H1 (cell line): ENCODE measurements around the gene OBSCN. TPM values are rescaled to one million over a fixed set of nuclear protein-coding genes. Genes with fewer than 3 reads are reported as not detected.

ENCODE experiments used
- CTCF ChIA-PET: fragments of 300-600 bp; sonication (Branson Sonifier 250); formaldehyde crosslinking; loops from one replicate; lab custom pipeline; 2021; ENCODE audit not compliant: partially characterized antibody; lab: Charles Lee
- POLR2A ChIA-PET: fragments of 300-600 bp; sonication (Branson Sonifier 250); formaldehyde crosslinking; loops from one replicate; lab custom pipeline; 2021; ENCODE audit warnings: inconsistent platforms; ENCODE audit not compliant: partially characterized antibody; lab: Charles Lee
- DNase-seq, 2 experiments: peaks; one replicate each; pipeline versions ENCODE4 v3.0.0 to v3.0.0-alpha.2; 2010 to 2022; ENCODE audit warnings: low spot score in 2 of 2, low read depth in 1 of 2, mixed read lengths in 1 of 2
- FAIRE-seq: peaks from 2 replicates; lab custom pipeline; 2011; peaks lifted over from hg19 to GRCh38; lab: Jason Lieb, UNC
- H2AFZ ChIP-seq: 2 replicates; pipeline ENCODE4 v1.8.1; 2012; ENCODE audit warnings: low read length, inconsistent platforms
- H2AK5ac ChIP-seq: 2 replicates; pipeline ENCODE4 v1.6.1; 2013; ENCODE audit warnings: low read depth, low read length
- H2BK120ac ChIP-seq: replicated peaks from 2 replicates; pipeline ENCODE3; 2013; ENCODE audit warnings: low read depth, low read length, inconsistent platforms
- H2BK12ac ChIP-seq: 2 replicates; pipeline ENCODE4 v1.6.1; 2013; ENCODE audit warnings: low read depth, low read length
- H2BK15ac ChIP-seq: 2 replicates; pipeline ENCODE4 v1.6.1; 2013; ENCODE audit warnings: low read length
- H2BK20ac ChIP-seq: 2 replicates; pipeline ENCODE4 v1.6.1; 2013; ENCODE audit warnings: low read length
- H2BK5ac ChIP-seq: 2 replicates; pipeline ENCODE4 v1.6.1; 2013; ENCODE audit warnings: low read depth, low read length
- H3K14ac ChIP-seq: 2 replicates; pipeline ENCODE4 v1.6.1; 2013; ENCODE audit warnings: inconsistent platforms; ENCODE audit not compliant: insufficient read length
- H3K18ac ChIP-seq: 2 replicates; pipeline ENCODE4 v1.6.1; 2013; ENCODE audit warnings: low read length; ENCODE audit errors: extremely low read depth
- H3K23ac ChIP-seq: 2 replicates; pipeline ENCODE4 v1.6.1; 2013; ENCODE audit warnings: inconsistent platforms; ENCODE audit not compliant: insufficient read length
- H3K23me2 ChIP-seq: 2 replicates; pipeline ENCODE4 v1.6.1; 2013; ENCODE audit warnings: low read depth, low read length
- H3K27ac ChIP-seq: 2 replicates; pipeline ENCODE4 v1.6.1; 2011; ENCODE audit warnings: low read depth, low read length, inconsistent platforms
- H3K27me3 ChIP-seq, 4 experiments: replicated peaks in 1 of 4; 1 replicate in 1 of 4; 2 replicates in 3 of 4; pipeline versions ENCODE4 v1.6.1 to v1.8.1; 2011 to 2013; ENCODE audit warnings: low read length in 3 of 4, mild to moderate bottlenecking in 3 of 4, inconsistent platforms in 2 of 4, mixed read lengths in 2 of 4, moderate library complexity in 1 of 4; ENCODE audit not compliant: control insufficient read depth in 3 of 4, insufficient read depth in 3 of 4; ENCODE audit errors: extremely low read depth in 1 of 4
- H3K36me3 ChIP-seq, 4 experiments: 2 replicates each; pipeline versions ENCODE4 v1.6.1 to v1.8.1; 2011 to 2013; ENCODE audit warnings: mild to moderate bottlenecking in 4 of 4, low read length in 3 of 4, moderate library complexity in 2 of 4, control low read depth in 1 of 4, inconsistent platforms in 1 of 4; ENCODE audit not compliant: insufficient read depth in 4 of 4, control insufficient read depth in 2 of 4
- H3K4ac ChIP-seq: replicated peaks from 2 replicates; pipeline ENCODE3; 2013; ENCODE audit warnings: low read length, low read depth, mixed read lengths, inconsistent platforms; ENCODE audit not compliant: insufficient read length
- H3K4me1 ChIP-seq, 4 experiments: replicated peaks in 1 of 4; 1 replicate in 1 of 4; 2 replicates in 3 of 4; pipeline versions ENCODE4 v1.6.1 to v1.8.1; 2011 to 2013; ENCODE audit warnings: low read length in 3 of 4, inconsistent platforms in 2 of 4, mixed read lengths in 1 of 4; ENCODE audit not compliant: insufficient read depth in 4 of 4, control insufficient read depth in 3 of 4
- H3K4me2 ChIP-seq, 2 experiments: 2 replicates each; pipeline versions ENCODE4 v1.6.1 to v1.8.1; 2011 to 2013; ENCODE audit warnings: low read depth in 2 of 2, low read length in 2 of 2, control low read depth in 1 of 2, inconsistent platforms in 1 of 2, mild to moderate bottlenecking in 1 of 2; ENCODE audit not compliant: insufficient read depth in 1 of 2
- H3K4me3 ChIP-seq, 4 experiments: fragments of 200-600, 300-600 bp in 1 of 4; sonication (generic), shearing (Covaris generic), sonication (Bioruptor Twin) in 1 of 4; 2 replicates each; pipeline versions ENCODE4 v1.5.1 to v1.8.1; 2011 to 2016; ENCODE audit warnings: low read length in 4 of 4, low read depth in 3 of 4, control low read depth in 2 of 4, inconsistent platforms in 2 of 4, mild to moderate bottlenecking in 2 of 4, mixed read lengths in 1 of 4, moderate library complexity in 1 of 4; ENCODE audit not compliant: insufficient read depth in 2 of 4; ENCODE audit errors: extremely low read depth in 1 of 4
- H3K56ac ChIP-seq: replicated peaks from 2 replicates; pipeline ENCODE3; 2013; ENCODE audit warnings: low read depth, mild to moderate bottlenecking, mixed read lengths, low read length, inconsistent platforms; ENCODE audit not compliant: insufficient read length
- H3K79me1 ChIP-seq: 2 replicates; pipeline ENCODE4 v1.6.1; 2013; ENCODE audit warnings: low read depth, low read length, control low read depth
- H3K79me2 ChIP-seq, 2 experiments: 2 replicates each; pipeline versions ENCODE4 v1.6.1 to v1.8.1; 2012 to 2013; ENCODE audit warnings: low read length in 2 of 2, mild to moderate bottlenecking in 2 of 2, inconsistent platforms in 1 of 2; ENCODE audit not compliant: insufficient read depth in 2 of 2, control insufficient read depth in 1 of 2
- H3K9ac ChIP-seq, 4 experiments: replicated peaks in 1 of 4; 1 replicate in 1 of 4; 2 replicates in 3 of 4; pipeline versions ENCODE4 v1.6.1 to v1.8.1; 2011 to 2013; ENCODE audit warnings: low read depth in 3 of 4, low read length in 3 of 4, control low read depth in 2 of 4, mild to moderate bottlenecking in 2 of 4, moderate library complexity in 2 of 4, inconsistent platforms in 1 of 4; ENCODE audit errors: extremely low read depth in 1 of 4
- H3K9me3 ChIP-seq, 2 experiments: 2 replicates each; pipeline versions ENCODE4 v1.6.1 to v1.8.1; 2012 to 2013; ENCODE audit warnings: mild to moderate bottlenecking in 2 of 2, moderate library complexity in 2 of 2, control low read depth in 1 of 2, inconsistent platforms in 1 of 2, low read depth in 1 of 2, low read length in 1 of 2, mixed read lengths in 1 of 2; ENCODE audit not compliant: insufficient read depth in 2 of 2
- H4K20me1 ChIP-seq, 2 experiments: replicated peaks in 1 of 2; 2 replicates each; pipeline versions ENCODE3 to v1.8.1; 2011 to 2013; ENCODE audit warnings: inconsistent platforms in 2 of 2, low read length in 2 of 2, mild to moderate bottlenecking in 1 of 2; ENCODE audit not compliant: insufficient read depth in 2 of 2, control insufficient read depth in 1 of 2
- H4K5ac ChIP-seq: 2 replicates; pipeline ENCODE4 v1.6.1; 2013; ENCODE audit warnings: low read length, low read depth, mixed read lengths, inconsistent platforms; ENCODE audit not compliant: insufficient read length
- H4K8ac ChIP-seq: 2 replicates; pipeline ENCODE4 v1.8.0; 2013; ENCODE audit warnings: mild to moderate bottlenecking, moderate library complexity, low read length, inconsistent platforms; ENCODE audit not compliant: insufficient read depth; ENCODE audit errors: extremely low read depth
- H4K91ac ChIP-seq: replicated peaks from 2 replicates; pipeline ENCODE3; 2013; ENCODE audit warnings: low read length, mixed read lengths, inconsistent platforms; ENCODE audit not compliant: insufficient read length
- CHD2 ChIP-seq: IDR thresholded peaks from 2 replicates; pipeline ENCODE4 v1.6.1; 2012; ENCODE audit warnings: low read length, improper control_type of control experiment
- TAF1 ChIP-seq: IDR thresholded peaks from 2 replicates; pipeline ENCODE4 v1.6.1; 2011; ENCODE audit warnings: mild to moderate bottlenecking, low read depth, low read length
- WGBS, 2 experiments: shearing (Covaris generic) in 1 of 2; methylation state at CpG; one replicate each; pipeline versions ENCODE4 v1.1.6 to v1.1.7; 2013 to 2015; ENCODE audit warnings: low lambda C conversion rate in 2 of 2, mixed read lengths in 2 of 2, inconsistent platforms in 1 of 2, low coverage in 1 of 2, missing lambda C conversion rate in 1 of 2; ENCODE audit not compliant: insufficient replicate concordance in 2 of 2, insufficient coverage in 1 of 2, insufficient read length in 1 of 2; ENCODE audit errors: extremely low coverage in 1 of 2, missing lambda C conversion rate in 1 of 2; 5-methylcytosine and 5-hydroxymethylcytosine counted together
- polyA plus RNA-seq, 7 experiments: library from polyadenylated mRNA; depleted of rRNA in 3 of 7; stranded (reverse) in 5 of 7; unstranded in 2 of 7; fragments of >200 nt in 5 of 7; fragments of 200-250 nt in 2 of 7; gene quantifications; 1 replicate in 5 of 7; 2 replicates in 1 of 7; 4 replicates in 1 of 7; pipeline versions ENCODE4 v1.2.1 to v1.2.3, GENCODE V29; 2011 to 2013; ENCODE audit warnings: missing spikeins in 2 of 7, mixed read lengths in 2 of 7
- total RNA-seq: library from RNA; stranded (reverse); fragmentation: NEBNext Ultra II Directional; extraction: Animal tissue kit (Norgen Biotek cat#: 25700); gene quantifications from 2 replicates; pipeline ENCODE4 v1.2.1, GENCODE V29; 2021

OBSCN gene
- total and polyA plus RNA-seq, 2 of the 8 experiments (the other 6 are each of a cell fraction or from before 2014, with no cell fraction given): 7.5 to 28.4 TPM

DNA sequence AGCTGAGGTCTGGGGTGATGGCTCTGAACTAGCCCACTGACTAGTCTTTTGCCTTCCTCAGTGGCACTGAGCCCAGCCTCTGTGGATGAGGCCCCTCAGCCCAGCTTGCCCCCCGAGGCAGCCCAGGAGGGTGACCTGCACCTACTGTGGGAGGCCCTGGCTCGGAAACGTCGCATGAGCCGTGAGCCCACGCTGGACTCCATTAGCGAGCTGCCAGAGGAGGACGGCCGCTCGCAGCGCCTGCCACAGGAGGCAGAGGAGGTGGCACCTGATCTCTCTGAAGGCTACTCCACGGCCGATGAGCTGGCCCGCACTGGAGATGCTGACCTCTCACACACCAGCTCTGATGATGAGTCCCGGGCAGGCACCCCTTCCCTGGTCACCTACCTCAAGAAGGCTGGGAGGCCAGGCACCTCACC lies 111.0 kb downstream of the OBSCN start:
- Histone ChIP-seq H3K23ac (no peak overlapping the region), H3K4me2 (no peak overlapping the region), H3K4ac (no peak overlapping the region), H2BK20ac (no peak overlapping the region), H4K5ac (no peak overlapping the region), H2BK120ac (no peak overlapping the region), H3K4me1 (no peaks in the 10 kb centered on the region), H3K9me3 (no peaks in the 10 kb centered on the region), H2BK15ac (no peak overlapping the region), H3K18ac (no peak overlapping the region), H2AFZ (no peak overlapping the region), H3K14ac (no peak overlapping the region), H3K27ac (no peak overlapping the region), H2AK5ac (no peak overlapping the region), H3K36me3 (peaks cover 3 to 36% (median 28%) of the 10 kb centered on the region in 4 experiments; a peak in 6 of 8 replicates), H3K23me2 (peaks cover 14% of the 10 kb centered on the region; the same call in 1 of the 2 replicates), H4K20me1 (peaks cover 0 to 11% of the 10 kb centered on the region in 2 experiments), H3K9ac (no peak overlapping the region), H4K8ac (no peak overlapping the region), H2BK5ac (no peak overlapping the region), H4K91ac (no peak overlapping the region), H3K79me1 (no peaks in the 10 kb centered on the region), H3K79me2 (no peaks in the 10 kb centered on the region), H3K56ac (no peak overlapping the region), H3K4me3 (no peak overlapping the region), H2BK12ac (no peak overlapping the region), H3K27me3 (no peaks in the 10 kb centered on the region)
- ChIA-PET POLR2A (interaction anchor here (0.6 to 1.5 kb wide), 2 partner anchors 10 to 170 kb away, joined by 3 read pairs; no protein-coding TSS in a partner anchor), CTCF (interaction anchor here (1.0 to 1.5 kb wide), 4 partner anchors 10 to 182 kb away, joined by 3 to 7 read pairs (median 4); no protein-coding TSS in a partner anchor)
- DNase-seq (no peak), FAIRE-seq (no peak)
- 96% methylated on average over 14 of the region's 15 CpGs; no CpG with 5 or more reads in 1 of the 2 experiments for WGBS, 2 experiments
- no peak for TF ChIP-seq CHD2
- no peak for TF ChIP-seq TAF1
